Measurements from ENCODE around the gene GPR142. TPM values are rescaled to one million over a fixed set of nuclear protein-coding genes. Genes with fewer than 3 reads are reported as not detected.

GPR142 gene
- total RNA-seq, 1 donor from 2014 or later: 20.7 TPM

GRCh38 chr17:74394275-74394950, 27.1 kb downstream of the GPR142 start:
- peaks cover 4% of the 10 kb centered on the region for H3K27me3 Mint-ChIP-seq (ENCODE audit: unreplicated experiment)
- no peaks in the 10 kb centered on the region for H3K36me3 Mint-ChIP-seq (ENCODE audit: unreplicated experiment)
- H3K27ac Mint-ChIP-seq (ENCODE audit: unreplicated experiment): peak overlapping the region; percentile 40
- no peak for DNase-seq
- peaks cover 12% of the 10 kb centered on the region for H3K9me3 Mint-ChIP-seq (ENCODE audit: unreplicated experiment)
- peak overlapping the region; percentile 5 for H3K4me3 Mint-ChIP-seq (ENCODE audit: unreplicated experiment)
- TF ChIP-seq CTCF (IDR thresholded peaks at IDR 0.05; ENCODE audit: partially characterized antibody, unreplicated experiment): no peak
- peaks cover 29% of the 10 kb centered on the region for H3K4me1 Mint-ChIP-seq (ENCODE audit: low read depth, unreplicated experiment)

GRCh38 chr17:74394977-74395376, 27.7 kb downstream of the GPR142 start:
- H3K4me1 Mint-ChIP-seq (ENCODE audit: low read depth, unreplicated experiment): peaks cover 34% of the 10 kb centered on the region
- no peaks in the 10 kb centered on the region for H3K36me3 Mint-ChIP-seq (ENCODE audit: unreplicated experiment)
- H3K27me3 Mint-ChIP-seq (ENCODE audit: unreplicated experiment): peaks cover 4% of the 10 kb centered on the region
- H3K9me3 Mint-ChIP-seq (ENCODE audit: unreplicated experiment): peaks cover 9% of the 10 kb centered on the region
- peak overlapping the region; percentile 40 for H3K27ac Mint-ChIP-seq (ENCODE audit: unreplicated experiment)
- peak overlapping the region; percentile 5 for H3K4me3 Mint-ChIP-seq (ENCODE audit: unreplicated experiment)
- TF ChIP-seq CTCF (IDR thresholded peaks at IDR 0.05; ENCODE audit: partially characterized antibody, unreplicated experiment): no peak
- DNase-seq: no peak

- DNase-seq: no peak
- Mint-ChIP-seq H3K9me3 (ENCODE audit: unreplicated experiment) (peaks cover 3% of the 10 kb centered on the region), H3K36me3 (ENCODE audit: unreplicated experiment) (no peaks in the 10 kb centered on the region), H3K4me1 (ENCODE audit: low read depth, unreplicated experiment) (peaks cover 34% of the 10 kb centered on the region), H3K27me3 (ENCODE audit: unreplicated experiment) (peaks cover 4% of the 10 kb centered on the region), H3K27ac (ENCODE audit: unreplicated experiment) (no peak overlapping the region), H3K4me3 (ENCODE audit: unreplicated experiment) (no peak overlapping the region)
- TF ChIP-seq CTCF (IDR thresholded peaks at IDR 0.05; ENCODE audit: partially characterized antibody, unreplicated experiment): no peak
Measured at GRCh38 chr17:74396567-74396966, 29.3 kb downstream of the GPR142 start.

- no peaks in the 10 kb centered on the region for H3K36me3 Mint-ChIP-seq (ENCODE audit: unreplicated experiment)
Measured at GRCh38 chr17:74402048-74402447, 34.7 kb downstream of the GPR142 start.

More at GRCh38 chr17:74402048-74402447, 34.7 kb downstream of the GPR142 start:
- Mint-ChIP-seq H3K27me3 (ENCODE audit: unreplicated experiment) (peaks cover 8% of the 10 kb centered on the region), H3K4me3 (ENCODE audit: unreplicated experiment) (no peak overlapping the region), H3K9me3 (ENCODE audit: unreplicated experiment) (peaks cover 3% of the 10 kb centered on the region), H3K4me1 (ENCODE audit: low read depth, unreplicated experiment) (peaks cover 21% of the 10 kb centered on the region), H3K27ac (ENCODE audit: unreplicated experiment) (no peak overlapping the region)
- no peak for TF ChIP-seq CTCF (IDR thresholded peaks at IDR 0.05; ENCODE audit: partially characterized antibody, unreplicated experiment)
- DNase-seq: no peak
